Measurements from ENCODE around the gene ZBTB9.
"Not testable (repeated sequence)": the region's sequence is repeated elsewhere in the genome, so short reads cannot be mapped to it uniquely, and the experiment has no call there.

Gene ZBTB9

DNA sequence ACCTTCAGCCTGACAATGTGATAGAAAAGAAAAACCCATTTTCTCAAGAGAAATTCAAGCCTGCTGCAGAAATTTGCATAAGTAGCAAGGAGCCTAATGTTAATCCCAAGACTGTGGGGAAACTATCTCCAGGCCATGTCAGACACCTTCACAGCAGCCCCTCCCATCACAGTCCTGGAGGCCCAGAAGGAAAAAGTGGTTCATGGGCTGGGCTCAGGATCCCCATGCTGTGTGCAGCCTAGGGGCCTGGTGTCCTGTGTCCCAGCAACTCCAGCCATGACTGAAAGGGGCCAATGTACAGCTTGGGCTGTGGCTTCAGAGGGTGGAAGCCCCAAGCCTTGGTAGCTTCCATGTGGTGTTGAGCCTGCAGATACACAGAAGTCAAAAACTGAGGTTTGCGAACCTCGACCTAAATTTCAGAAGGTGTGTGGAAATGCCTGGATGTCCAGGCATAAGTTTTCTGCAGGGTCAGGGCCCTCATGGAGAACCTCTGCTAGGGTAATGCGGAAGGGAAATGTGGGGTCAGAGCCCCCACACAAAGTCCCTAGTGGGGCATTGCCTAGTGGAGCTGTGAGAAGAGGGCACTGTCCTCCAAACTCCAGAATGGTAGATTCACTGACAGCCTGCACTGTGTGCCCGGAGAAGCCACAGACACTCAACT, 11.8 kb downstream of the ZBTB9 start:
- DNase-seq (ENCODE audit: low read depth, low spot score): no peak

DNA sequence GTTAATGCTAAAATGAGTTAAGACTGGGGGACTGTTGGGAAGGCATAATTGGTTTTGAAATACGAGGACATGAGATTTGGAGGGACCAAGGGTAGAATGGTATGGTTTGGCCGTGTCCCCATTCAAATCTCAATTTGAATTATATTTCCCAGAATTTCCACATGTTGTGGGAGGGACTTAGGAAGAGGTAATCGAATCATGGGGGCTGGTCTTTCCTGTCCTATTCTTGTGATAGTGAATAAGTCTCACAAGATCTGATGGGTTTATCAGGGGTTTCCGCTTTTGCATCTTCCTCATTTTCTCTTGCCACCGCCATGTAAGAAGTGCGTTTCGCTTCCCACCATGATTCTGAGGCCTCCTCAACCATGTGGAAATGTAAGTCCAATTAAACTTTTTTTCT, 12.7 kb downstream of the ZBTB9 start:
- no peak for DNase-seq (ENCODE audit: low read depth, low spot score)

DNA sequence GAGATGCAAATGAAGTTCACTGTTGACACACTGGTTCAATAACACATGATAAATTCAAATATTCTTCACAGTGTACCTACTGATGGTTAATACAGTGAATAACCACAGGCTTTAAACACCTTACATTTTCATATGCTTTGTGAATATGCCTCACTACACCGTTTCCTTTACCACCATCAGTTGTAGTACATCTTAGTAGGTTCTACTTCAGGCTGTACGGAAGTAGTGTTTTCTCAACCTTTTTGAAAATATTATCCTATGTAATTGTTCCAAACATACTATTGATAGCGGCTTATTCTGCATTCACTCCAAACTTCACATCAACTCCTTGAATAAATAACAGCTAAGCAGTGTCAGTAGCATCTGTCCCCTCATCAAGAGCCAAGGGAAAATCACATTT, 15.3 kb downstream of the ZBTB9 start:
- DNase-seq (ENCODE audit: low read depth, low spot score): no peak

DNA sequence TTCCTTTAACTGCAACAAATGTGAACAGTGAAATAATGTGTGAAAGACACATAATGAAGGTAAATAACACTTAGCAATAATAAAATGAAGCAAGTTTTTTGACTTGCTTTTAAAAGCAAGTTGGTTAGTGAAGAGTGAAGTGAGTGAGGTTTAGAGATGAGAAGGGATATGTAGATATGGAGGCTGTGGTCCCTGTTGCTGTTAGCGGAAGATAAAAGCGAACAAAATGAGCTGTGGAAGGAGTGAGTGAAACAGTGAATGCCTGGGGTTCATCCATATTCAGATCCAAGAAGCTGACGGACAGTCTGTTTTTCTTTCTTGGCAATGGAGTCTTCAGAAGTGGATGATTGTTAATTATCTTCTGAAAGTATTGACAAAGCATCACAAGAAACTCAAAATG, 23.5 kb downstream of the ZBTB9 start:
- DNase-seq (ENCODE audit: low read depth, low spot score): no peak

DNA sequence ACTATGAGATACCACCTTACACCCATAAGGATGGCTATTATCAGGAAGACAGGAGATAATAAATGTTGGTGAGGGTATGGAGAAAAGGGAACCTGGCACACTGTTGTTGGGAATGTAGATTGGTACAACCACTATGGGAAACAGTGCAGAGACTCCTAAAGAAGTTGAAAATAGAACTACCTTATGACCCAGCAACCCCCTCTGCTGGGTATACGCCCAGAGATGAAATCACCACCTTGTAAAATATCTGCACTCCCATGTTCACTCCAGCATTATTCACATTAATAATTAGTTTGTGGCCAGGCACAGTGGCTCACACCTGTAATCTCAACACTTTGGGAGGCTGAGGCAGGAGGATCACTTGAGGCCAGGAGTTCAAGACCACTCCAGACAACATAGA, 26.8 kb downstream of the ZBTB9 start:
- DNase-seq (ENCODE audit: low read depth, low spot score): no peak

DNA sequence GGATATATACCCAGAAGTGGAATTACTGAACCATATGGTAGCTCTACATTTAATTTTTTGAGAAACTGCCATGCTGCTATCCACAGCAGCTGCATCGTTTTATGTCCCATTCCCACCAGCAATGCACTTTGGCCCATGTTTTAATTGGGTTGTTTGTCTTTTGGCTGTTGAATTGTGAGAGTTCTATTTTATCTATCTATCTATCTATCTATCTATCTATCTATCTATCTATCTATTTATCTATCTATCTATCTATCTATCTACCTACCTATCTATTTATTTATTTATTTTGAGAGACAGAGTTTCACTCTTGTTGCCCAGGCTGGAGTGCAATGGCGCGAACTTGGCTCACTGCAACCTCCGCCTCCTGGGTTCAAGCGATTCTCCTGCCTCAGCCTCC, 28.2 kb downstream of the ZBTB9 start:
- not testable (repeated sequence) for DNase-seq (ENCODE audit: low read depth, low spot score)

DNA sequence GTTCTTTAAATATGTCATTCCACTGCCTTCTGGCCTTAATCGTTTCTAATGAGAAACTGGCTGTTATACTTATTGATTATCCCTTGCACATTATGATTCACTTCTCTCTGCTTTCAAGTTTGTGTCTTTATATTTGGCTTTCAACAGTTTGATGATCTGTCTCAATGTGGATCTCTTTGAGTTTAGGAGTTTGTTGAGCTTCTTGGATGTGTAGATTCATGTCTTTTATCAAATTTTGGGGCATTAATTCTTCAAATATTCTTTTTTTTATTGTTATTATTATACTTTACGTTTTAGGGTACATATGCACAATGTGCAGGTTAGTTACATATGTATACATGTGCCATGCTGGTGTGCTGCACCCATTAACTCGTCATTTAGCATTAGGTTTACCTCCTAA, 29.3 kb downstream of the ZBTB9 start:
- no peak for DNase-seq (ENCODE audit: low read depth, low spot score)

DNA sequence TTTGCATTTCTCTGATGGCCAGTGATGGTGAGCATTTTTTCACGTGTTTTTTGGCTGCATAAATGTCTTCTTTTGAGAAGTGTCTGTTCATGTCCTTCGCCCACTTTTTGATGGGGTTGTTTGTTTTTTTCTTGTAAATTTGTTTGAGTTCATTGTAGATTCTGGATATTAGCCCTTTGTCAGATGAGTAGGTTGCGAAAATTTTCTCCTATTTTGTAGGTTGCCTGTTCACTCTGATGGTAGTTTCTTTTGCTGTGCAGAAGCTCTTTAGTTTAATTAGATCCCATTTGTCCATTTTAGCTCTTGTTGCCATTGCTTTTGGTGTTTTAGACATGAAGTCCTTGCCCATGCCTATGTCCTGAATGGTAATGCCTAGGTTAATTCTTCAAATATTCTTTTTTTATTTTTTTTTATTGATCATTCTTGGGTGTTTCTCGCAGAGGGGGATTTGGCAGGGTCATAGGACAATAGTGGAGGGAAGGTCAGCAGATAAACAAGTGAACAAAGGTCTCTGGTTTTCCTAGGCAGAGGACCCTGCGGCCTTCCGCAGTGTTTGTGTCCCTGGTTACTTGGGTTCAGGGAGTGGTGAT, 30.4 kb downstream of the ZBTB9 start:
- not testable (repeated sequence) for DNase-seq (ENCODE audit: low read depth, low spot score)

DNA sequence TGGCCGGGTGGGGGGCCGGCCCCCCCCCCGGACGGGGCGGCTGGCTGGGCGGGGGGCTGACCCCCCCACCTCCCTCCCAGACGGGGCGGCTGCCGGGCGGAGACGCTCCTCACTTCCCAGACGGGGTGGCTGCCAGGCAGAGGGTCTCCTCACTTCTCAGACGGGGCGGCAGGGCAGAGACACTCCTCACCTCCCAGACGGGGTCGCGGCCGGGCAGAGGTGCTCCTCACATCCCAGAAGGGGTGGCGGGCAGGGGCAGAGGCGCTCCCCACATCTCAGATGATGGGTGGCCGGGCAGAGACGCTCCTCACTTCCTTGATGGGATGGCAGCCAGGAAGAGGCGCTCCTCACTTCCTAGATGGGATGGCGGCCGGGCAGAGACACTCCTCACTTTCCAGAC, 31.3 kb downstream of the ZBTB9 start:
- not testable (repeated sequence) for DNase-seq (ENCODE audit: low read depth, low spot score)

DNA sequence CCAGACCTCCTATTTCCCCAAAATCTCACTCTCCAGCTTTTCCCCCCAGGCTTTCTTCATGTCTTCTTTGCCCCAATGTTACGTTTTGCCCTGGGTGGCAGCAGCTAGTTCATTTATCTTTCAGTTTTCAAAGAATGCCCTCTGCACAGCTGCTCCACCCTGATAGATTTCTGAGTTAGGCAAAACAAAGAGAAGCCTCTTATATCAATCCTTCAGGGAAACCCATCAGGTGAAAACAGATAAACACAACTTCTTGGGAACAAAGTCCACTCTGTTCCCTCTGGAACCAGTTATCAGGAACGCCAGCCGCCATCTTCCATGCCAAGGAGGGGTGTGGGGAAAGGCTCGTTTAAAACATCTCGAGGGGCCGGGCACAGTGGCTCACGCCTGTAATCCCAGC, 34.0 kb downstream of the ZBTB9 start:
- DNase-seq (ENCODE audit: low read depth, low spot score): no peak

DNA sequence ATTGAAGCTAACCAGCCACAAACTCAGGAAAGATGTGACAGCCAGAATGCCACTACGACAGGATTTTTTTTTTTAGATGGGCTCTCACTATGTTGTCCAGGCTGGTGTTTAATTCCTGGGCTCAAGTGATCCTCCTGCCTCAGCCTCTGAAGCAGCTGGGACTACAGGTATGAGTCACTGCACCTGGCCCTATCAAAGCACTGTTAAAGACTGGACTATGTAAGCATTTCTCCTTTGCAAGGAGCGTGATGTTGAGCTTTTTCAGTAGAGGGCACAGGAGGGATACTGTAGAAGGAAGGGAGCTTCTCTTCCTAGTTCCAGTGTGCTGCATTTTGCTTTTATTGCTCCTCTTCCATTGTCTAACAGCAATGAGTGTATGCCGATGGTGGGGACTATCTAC, 35.8 kb downstream of the ZBTB9 start:
- no peak for DNase-seq (ENCODE audit: low read depth, low spot score)

DNA sequence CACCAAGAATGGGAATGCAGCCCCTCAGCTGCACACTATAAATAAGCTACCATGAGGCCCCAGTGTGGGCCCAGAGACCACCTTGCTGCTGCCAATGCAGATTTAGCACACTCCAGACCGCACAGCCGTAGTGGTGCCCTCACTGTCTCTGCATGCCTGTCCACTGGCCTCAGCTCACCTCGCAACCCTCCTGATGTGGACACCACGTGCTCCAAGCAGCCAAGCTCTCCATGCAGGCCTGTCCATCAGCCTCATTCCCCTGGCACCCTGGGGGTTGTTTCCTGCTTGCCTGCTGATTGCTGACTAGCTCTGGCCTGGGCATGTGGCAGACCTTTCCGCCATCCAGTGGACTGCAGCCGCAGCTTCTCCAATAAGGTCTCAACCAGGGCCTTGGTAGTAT, 36.2 kb downstream of the ZBTB9 start:
- no peak for DNase-seq (ENCODE audit: low read depth, low spot score)

DNA sequence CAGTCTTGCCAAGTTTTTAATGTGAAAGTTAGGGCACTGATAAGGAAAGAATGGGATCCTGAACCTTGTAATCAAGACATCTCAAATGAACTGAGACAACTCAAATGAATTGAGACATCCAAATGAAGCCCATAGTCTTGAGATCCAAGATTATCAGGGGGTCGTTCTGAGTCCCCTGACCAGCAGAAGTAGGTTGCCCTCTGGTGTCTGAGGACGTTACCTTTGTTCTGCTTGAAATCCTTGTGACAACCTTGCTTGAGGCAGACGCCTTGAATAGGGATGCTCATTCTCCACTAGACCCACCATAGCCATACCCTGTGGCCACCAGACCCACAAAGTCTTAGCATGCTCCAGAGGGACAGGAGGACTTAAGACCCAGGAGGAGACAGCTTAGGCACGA, 37.7 kb downstream of the ZBTB9 start:
- DNase-seq (ENCODE audit: low read depth, low spot score): no peak

DNA sequence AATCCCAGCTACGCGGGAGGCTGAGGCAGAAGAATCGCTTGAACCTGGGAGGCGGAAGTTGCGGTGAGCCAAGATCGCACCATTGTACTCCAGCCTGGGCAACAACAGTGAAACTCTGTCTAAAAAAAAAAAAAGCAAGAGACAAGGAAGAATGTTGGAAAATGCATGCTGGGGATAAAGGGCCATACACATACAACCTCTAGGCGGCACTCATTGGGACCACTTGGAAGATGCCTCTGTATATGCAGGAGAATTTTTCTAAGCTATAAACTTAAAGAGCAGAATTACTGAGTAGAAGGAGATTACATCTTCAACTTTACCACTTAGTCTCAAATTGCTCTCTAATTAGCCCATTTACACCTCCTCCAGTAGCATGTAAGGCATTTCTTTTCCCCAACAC, 42.8 kb downstream of the ZBTB9 start:
- no peak for DNase-seq (ENCODE audit: low read depth, low spot score)

DNA sequence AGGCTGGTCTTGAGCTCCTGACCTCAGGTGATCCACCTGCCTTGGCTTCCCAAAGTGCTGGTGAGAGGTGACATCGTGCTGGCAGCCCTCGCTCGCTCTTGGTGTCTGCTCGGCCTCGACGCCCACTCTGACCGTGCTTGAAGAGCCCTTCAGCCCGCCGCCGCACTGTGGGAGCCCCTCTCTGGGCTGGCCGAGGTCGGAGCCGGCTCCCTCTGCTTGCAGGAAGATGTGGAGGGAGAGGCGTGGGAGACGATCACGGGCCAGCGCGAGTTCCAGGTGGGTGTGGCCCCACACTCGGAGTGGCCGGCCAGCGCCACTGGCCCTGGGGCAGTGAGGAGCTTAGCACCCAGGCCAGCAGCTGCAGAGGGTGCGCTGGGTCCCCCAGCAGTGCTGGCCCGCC, 48.1 kb downstream of the ZBTB9 start:
- no peak for DNase-seq (ENCODE audit: low read depth, low spot score)

DNA sequence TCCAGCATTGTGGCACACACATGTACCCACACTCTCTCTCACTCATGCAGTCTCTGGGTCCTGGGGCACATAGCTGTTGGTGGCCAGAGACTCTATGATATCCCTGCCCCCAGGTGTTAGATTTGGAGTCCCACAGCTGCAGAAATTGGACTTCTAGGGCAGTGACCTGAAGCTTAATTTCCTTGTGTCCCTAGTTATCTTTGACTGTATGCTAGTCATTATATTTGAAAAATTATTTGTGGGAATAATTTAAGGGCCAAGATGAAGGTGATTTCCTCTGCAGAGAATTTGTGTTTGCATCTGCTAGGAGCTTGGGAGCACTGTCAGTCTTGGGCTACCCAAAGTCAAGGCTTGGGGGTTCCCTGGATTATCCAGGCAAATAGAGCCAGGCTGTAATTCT, 50.1 kb downstream of the ZBTB9 start:
- DNase-seq (ENCODE audit: low read depth, low spot score): no peak

DNA sequence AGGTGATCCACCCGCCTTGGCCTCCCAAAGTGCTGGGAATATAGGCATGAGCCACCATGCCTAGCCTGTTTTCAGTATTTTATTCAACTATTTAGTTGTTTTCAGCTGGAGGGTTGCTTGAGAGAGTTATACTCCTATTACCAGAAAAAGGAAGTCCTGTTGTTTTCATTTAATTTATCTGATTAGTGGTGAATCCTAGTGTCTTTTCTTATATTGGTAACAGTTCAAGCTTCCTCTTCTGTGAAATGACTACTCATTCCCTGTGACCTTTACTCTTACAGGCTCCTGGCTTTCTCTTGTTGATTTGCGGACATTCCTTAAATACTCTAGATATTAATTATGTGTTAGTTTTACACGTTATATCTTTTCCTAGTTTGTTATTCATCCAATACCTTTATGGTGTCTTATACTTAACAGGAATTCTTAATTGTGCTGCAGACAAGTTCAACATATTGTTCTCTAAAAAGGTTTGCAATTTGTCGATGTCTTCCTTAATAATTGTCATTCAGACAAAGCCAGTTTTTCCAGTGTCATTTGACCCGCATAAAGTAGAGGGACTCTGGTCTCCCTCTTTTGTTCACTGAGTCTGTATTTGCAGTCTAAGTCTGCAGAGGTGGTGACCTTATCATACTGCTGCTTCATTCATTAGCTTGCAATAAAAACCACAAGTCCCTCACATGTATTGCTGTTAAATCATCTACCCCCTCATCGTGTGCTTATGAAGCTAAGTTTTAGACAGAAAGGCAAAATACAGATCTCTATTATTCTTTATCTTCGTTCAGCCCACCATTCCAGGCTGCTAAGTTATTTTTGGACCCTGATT, 51.4 kb downstream of the ZBTB9 start:
- DNase-seq (ENCODE audit: low read depth, low spot score): no peak

Measured in iPS DF 19.7 (cell line).